GM12891 (cell line): ENCODE data around the gene AGTPBP1.

ENCODE experiments used
- DNase-seq: peaks from one replicate; pipeline ENCODE4 v3.0.0; 2011; ENCODE audit warnings: low spot score; ENCODE audit not compliant: insufficient read length
- FAIRE-seq: peaks from 2 replicates; lab custom pipeline; 2011; peaks lifted over from hg19 to GRCh38; lab: Jason Lieb, UNC
- PAX5 ChIP-seq: IDR thresholded peaks from 2 replicates; pipeline ENCODE4 v1.6.1; 2011; ENCODE audit warnings: low read length, moderate library complexity, mild to moderate bottlenecking; ENCODE audit not compliant: insufficient read depth, severe bottlenecking
- POLR2A ChIP-seq: IDR thresholded peaks from 2 replicates; pipeline ENCODE4 v1.6.1; 2011; ENCODE audit warnings: low read depth, low read length, control low read depth
- POLR2AphosphoS5 ChIP-seq: IDR thresholded peaks from 2 replicates; pipeline ENCODE4 v1.6.1; 2011; ENCODE audit warnings: low read depth, low read length, control low read depth
- POU2F2 ChIP-seq: IDR thresholded peaks from 2 replicates; pipeline ENCODE4 v1.6.1; 2011; ENCODE audit warnings: low read depth, mild to moderate bottlenecking, control low read depth, low read length, moderate library complexity
- SPI1 ChIP-seq: IDR thresholded peaks from 2 replicates; pipeline ENCODE4 v1.6.1; 2011; ENCODE audit warnings: low read depth, low read length, control low read depth
- TAF1 ChIP-seq: IDR thresholded peaks from 2 replicates; pipeline ENCODE4 v1.6.1; 2011; ENCODE audit warnings: low read depth, low read length, control low read depth

The AGTPBP1 gene

DNA sequence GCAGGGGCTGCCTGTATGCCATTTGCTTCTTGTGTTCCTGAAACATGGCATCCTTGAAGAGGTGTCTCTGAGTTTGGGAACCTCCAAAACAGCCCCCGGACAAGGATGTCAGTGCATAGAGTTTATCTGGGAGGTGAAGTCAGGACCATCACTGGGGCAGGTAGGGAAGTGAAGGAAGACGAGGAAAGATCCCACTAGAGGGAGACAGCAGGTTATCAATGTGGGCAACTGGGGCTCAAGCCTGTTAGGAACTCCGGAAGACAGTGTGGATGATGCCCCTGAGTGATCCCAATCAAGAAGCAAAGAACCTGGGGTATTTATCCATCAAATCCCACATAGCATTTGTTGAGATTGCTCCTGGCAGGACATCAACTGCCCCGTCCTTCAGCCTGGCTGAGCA, 233.1 kb downstream of the AGTPBP1 start:
- no peak for DNase-seq
- no peak for FAIRE-seq
- no peak for TF ChIP-seq PAX5
- TF ChIP-seq POLR2AphosphoS5: no peak
- TF ChIP-seq TAF1: no peak
- TF ChIP-seq POLR2A: no peak
- TF ChIP-seq POU2F2: no peak
- TF ChIP-seq SPI1: no peak

DNA sequence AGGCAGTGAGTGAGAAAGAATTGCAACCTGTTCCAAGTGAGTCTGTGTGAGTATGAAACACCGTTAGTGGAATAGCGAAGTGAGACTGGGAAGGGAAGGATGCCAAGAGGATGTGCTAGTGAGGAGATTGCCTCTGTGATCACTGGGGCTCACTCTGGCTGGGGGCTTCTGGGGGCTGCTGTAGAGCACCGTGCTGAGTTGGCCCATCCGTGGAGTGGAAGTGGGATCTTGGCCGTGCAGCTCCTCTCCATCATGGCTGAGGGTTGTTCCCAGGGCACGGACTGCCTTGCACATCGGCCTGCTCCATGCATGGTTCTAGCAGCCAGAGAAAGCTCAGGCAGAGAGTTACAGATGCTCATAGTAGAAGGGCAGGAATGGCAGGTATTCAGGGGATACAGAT, 236.1 kb downstream of the AGTPBP1 start:
- DNase-seq (no peak), FAIRE-seq (no peak)
- TF ChIP-seq POU2F2 (no peak), POLR2A (no peak), PAX5 (no peak), TAF1 (no peak), SPI1 (no peak), POLR2AphosphoS5 (no peak)

DNA sequence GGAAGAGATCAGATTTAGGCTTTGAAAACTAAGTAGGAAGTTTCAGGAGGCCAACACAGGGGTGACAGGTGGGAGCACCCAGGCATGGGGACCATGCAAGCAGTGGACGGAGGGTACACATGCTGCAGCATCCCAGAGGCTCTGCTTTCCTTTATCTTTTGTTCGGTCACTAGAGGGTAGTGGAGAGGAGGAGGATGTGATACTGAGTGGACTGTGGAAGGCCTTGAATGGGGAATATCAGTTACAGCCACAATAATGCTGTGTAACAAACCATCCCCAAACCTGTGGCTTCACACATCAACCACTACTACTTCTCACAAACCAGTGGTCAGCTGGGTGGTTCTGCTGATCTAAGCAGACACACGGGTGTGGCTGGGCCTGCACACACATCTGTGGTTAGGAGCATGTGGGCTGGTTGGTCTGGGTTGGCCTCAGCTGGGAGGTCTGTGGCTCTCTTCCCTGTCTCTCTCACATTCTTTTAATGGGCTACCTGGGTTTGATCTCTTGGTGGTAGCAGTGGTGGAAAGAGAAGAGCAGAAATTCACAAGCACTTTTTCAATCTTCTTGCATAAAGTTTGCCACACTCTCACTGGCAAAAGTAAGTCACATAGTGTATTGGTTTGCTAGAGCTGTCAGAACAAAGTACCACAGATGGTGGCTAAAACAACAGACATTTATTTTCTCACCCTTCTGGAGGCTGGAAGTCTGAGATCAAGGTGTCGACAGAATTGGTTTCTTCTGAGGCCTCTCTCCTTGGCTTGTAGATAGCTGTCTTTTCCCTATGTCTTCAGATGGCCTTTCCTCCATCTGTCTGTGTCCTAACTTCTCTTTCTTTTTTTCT, 238.7 kb downstream of the AGTPBP1 start:
- TF ChIP-seq POLR2A: no peak
- TF ChIP-seq PAX5: no peak
- TF ChIP-seq TAF1: no peak
- TF ChIP-seq SPI1: no peak
- no peak for TF ChIP-seq POLR2AphosphoS5
- TF ChIP-seq POU2F2: no peak
- FAIRE-seq: no peak
- DNase-seq: no peak

DNA sequence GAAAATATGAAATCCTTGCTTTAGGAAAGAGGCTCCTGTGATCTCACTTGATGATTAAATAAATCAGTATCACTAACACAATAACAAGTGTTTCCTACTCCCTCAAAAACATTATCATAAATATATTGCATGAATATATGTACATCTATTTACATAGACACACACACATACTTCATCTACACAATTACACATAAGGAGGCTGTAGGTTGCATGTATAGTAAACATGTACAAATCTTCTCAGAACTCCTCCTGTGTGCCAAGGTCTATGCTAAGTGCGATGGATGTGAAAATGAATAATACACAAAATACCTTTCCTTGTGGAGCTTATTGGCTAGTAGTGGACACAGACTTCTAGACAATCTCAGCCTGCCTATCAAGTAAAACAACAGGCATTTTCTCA, 239.9 kb downstream of the AGTPBP1 start:
- DNase-seq: no peak
- no peak for TF ChIP-seq TAF1
- FAIRE-seq: no peak

DNA sequence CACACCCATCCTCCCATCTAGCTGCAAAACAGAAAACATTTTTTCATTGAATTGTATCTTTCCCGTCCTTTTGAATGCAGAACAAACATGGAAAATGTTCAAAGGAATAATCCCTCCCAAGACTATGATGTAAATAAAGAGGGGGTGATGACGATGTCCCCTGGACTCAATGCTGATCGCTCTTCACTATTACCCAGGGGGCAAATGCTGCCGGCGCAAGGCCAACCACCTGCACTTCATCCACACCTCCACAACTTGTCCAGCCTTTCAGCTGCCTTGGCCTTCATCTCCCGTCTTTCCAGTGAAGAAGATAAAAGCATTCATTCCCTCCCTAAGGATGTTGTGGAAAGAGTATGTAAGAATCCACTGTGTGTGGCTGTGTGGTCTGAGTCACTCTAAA, 240.3 kb downstream of the AGTPBP1 start:
- TF ChIP-seq SPI1: no peak
- no peak for TF ChIP-seq POLR2A
- TF ChIP-seq POU2F2: no peak
- TF ChIP-seq PAX5: no peak
- TF ChIP-seq TAF1: no peak
- no peak for TF ChIP-seq POLR2AphosphoS5
- FAIRE-seq: no peak
- DNase-seq: no peak
